Calu3 (cell line): ENCODE data around the gene AKT3. TPM values are rescaled to one million over a fixed set of nuclear protein-coding genes. Genes with fewer than 3 reads are reported as not detected.

Experiments
- BruUV-seq: library from RNA; stranded (reverse); fragments of 400-500 nt; replicated peaks from 2 replicates; lab custom pipeline; 2021; lab: Mats Ljungman, UMichigan
- CTCF ChIA-PET: fragments of 300-600 bp; sonication (Branson Sonifier 250); formaldehyde crosslinking; loops from one replicate; lab custom pipeline; 2022; ENCODE audit warnings: antibody characterized with exemption; lab: Charles Lee
- DNase-seq: peaks from one replicate; pipeline ENCODE4 v3.0.0; 2022
- H3K27ac Mint-ChIP-seq: one replicate; pipeline ENCODE4 v1.8.0; 2022; ENCODE audit warnings: mixed read lengths; ENCODE audit not compliant: unreplicated experiment
- H3K27me3 Mint-ChIP-seq: one replicate; pipeline ENCODE4 v1.8.0; 2022; ENCODE audit warnings: mixed read lengths; ENCODE audit not compliant: unreplicated experiment
- H3K36me3 Mint-ChIP-seq: one replicate; pipeline ENCODE4 v1.8.0; 2022; ENCODE audit warnings: mild to moderate bottlenecking, moderate library complexity, mixed read lengths; ENCODE audit not compliant: insufficient read depth, unreplicated experiment
- H3K4me1 Mint-ChIP-seq: one replicate; pipeline ENCODE4 v1.8.0; 2022; ENCODE audit warnings: mild to moderate bottlenecking, low read depth, mixed read lengths; ENCODE audit not compliant: unreplicated experiment
- H3K4me3 Mint-ChIP-seq: one replicate; pipeline ENCODE4 v1.8.0; 2022; ENCODE audit warnings: mild to moderate bottlenecking, low read depth, moderate library complexity, mixed read lengths; ENCODE audit not compliant: unreplicated experiment
- H3K9me3 Mint-ChIP-seq: one replicate; pipeline ENCODE4 v1.8.0; 2022; ENCODE audit warnings: low read depth, mixed read lengths; ENCODE audit not compliant: unreplicated experiment
- intact Hi-C: fragments of 100-400 bp; cut with micrococcal nuclease; formaldehyde crosslinking; loops from one replicate; pipeline ENCODE4 v1.10.0; 2022; ENCODE audit not compliant: unreplicated experiment
- total RNA-seq: library from RNA; stranded (reverse); gene quantifications from 2 replicates; pipeline ENCODE4 v1.2.3, GENCODE V29; 2022
- TF ChIP-seq, protein P1 (sequence below): fragments of 200-600 bp; IDR thresholded peaks from one replicate; pipeline ENCODE4 v1.8.0; 2022; ENCODE audit warnings: antibody characterized with exemption; ENCODE audit not compliant: unreplicated experiment

Gene AKT3
- total RNA-seq, 1 experiment from 2014 or later: 81.2 TPM

GRCh38 chr1:243842978-243843511 is 7.0 kb downstream of the AKT3 start:
- BruUV-seq: no TSS peak
- Mint-ChIP-seq H3K27ac (peak overlapping the region; percentile 97), H3K27me3 (no peaks in the 10 kb centered on the region), H3K36me3 (peaks cover 7% of the 10 kb centered on the region), H3K9me3 (no peaks in the 10 kb centered on the region), H3K4me1 (peaks cover 36% of the 10 kb centered on the region), H3K4me3 (peak overlapping the region; percentile 69)
- CTCF ChIA-PET: interaction anchor here (0.6 kb wide), 1 partner anchor 11 kb away, joined by 3 read pairs; no protein-coding TSS in a partner anchor
- peak; percentile 43 for DNase-seq
- TF ChIP-seq, protein P1, sequence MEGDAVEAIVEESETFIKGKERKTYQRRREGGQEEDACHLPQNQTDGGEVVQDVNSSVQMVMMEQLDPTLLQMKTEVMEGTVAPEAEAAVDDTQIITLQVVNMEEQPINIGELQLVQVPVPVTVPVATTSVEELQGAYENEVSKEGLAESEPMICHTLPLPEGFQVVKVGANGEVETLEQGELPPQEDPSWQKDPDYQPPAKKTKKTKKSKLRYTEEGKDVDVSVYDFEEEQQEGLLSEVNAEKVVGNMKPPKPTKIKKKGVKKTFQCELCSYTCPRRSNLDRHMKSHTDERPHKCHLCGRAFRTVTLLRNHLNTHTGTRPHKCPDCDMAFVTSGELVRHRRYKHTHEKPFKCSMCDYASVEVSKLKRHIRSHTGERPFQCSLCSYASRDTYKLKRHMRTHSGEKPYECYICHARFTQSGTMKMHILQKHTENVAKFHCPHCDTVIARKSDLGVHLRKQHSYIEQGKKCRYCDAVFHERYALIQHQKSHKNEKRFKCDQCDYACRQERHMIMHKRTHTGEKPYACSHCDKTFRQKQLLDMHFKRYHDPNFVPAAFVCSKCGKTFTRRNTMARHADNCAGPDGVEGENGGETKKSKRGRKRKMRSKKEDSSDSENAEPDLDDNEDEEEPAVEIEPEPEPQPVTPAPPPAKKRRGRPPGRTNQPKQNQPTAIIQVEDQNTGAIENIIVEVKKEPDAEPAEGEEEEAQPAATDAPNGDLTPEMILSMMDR: no peak
- intact Hi-C loops: loop anchor here (1.0 to 10.0 kb wide), 3 partner anchors 112 to 498 kb away; no protein-coding TSS in a partner anchor

GRCh38 chr1:243842161-243842560 is 7.9 kb downstream of the AKT3 start:
- no TSS peak for BruUV-seq
- Mint-ChIP-seq H3K36me3 (peaks cover 7% of the 10 kb centered on the region), H3K4me1 (peaks cover 34% of the 10 kb centered on the region), H3K27me3 (no peaks in the 10 kb centered on the region), H3K9me3 (no peaks in the 10 kb centered on the region), H3K27ac (peak overlapping the region; percentile 97), H3K4me3 (peak overlapping the region; percentile 45)
- CTCF ChIA-PET: no interaction called here
- peak; percentile 22 for DNase-seq
- TF ChIP-seq, protein P1: no peak
- intact Hi-C loops: loop anchor here (5.0 to 10.0 kb wide), 2 partner anchors 205 to 497 kb away; no protein-coding TSS in a partner anchor

DNA sequence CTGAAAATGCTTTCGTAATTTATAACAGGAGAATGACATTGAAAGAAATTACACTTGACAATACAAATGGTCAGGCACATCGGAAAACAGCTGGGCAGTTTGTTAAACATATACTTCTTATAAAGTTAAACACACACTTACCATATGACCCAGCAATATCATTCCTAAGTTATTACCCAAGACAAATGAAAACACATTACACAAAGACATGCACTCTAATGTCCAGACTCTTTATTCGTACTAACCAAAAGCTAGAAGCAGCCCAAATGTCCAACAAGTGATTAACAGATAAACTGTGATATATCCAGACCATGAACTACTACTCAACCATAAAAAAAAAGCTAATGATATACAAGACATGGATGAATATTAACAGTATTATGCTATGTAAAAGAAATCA is 8.5 kb downstream of the AKT3 start:
- DNase-seq: no peak
- intact Hi-C loops: loop anchor here (5.0 to 10.0 kb wide), 2 partner anchors 206 to 497 kb away; no protein-coding TSS in a partner anchor
- TF ChIP-seq, protein P1: no peak
- CTCF ChIA-PET: no interaction called here
- Mint-ChIP-seq H3K9me3 (no peaks in the 10 kb centered on the region), H3K4me3 (peak overlapping the region; percentile 45), H3K4me1 (peaks cover 34% of the 10 kb centered on the region), H3K27ac (peak overlapping the region; percentile 97), H3K27me3 (no peaks in the 10 kb centered on the region), H3K36me3 (peaks cover 7% of the 10 kb centered on the region)
- BruUV-seq: no TSS peak

DNA sequence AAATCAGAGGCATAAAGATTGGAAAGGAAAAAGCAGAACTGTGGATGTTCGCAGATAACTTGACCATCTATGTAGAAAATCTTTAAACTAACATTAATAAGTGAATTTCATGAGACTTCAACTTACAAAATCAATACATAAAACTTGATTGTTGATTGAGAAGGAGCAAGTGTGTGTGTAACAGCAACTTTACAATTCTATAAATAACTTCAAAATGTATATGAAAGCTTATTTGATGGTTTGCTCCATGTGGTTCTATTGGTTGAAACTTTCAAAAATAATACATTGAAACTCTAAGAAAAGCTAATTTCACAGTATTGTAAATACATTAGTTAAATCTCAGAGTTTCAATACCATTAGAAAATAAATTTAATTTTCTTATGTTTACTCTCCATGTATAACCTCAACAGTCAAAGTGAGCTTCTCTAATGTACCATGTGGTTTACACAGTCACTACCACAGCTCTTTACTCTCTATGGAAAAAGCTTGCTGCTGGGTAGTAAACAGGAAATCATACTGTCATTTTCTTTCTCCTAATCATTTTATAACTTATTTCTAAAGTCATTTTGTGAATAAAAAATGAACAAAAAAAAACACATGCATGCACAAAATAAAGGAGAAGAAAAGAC is 12.0 kb downstream of the AKT3 start:
- intact Hi-C loops: no loop called here
- DNase-seq: no peak
- peaks cover 8% of the 10 kb centered on the region for H3K9me3 Mint-ChIP-seq
- no peak overlapping the region for H3K4me3 Mint-ChIP-seq
- H3K36me3 Mint-ChIP-seq: peaks cover 6% of the 10 kb centered on the region
- peaks cover 34% of the 10 kb centered on the region for H3K4me1 Mint-ChIP-seq
- H3K27me3 Mint-ChIP-seq: no peaks in the 10 kb centered on the region
- no TSS peak for BruUV-seq
- TF ChIP-seq, protein P1: no peak
- CTCF ChIA-PET: interaction anchor here (0.6 kb wide), 1 partner anchor 23 kb away, joined by 6 read pairs; no protein-coding TSS in a partner anchor
- H3K27ac Mint-ChIP-seq: no peak overlapping the region
